DOHH2 (cell line): ENCODE measurements around the gene GALNTL6.

ENCODE experiments used
- EZH2phosphoT487 ChIP-seq: fragments of 200-600 bp; sonication (generic); IDR thresholded peaks from 2 replicates; pipeline ENCODE4 v1.6.1; 2017; ENCODE audit warnings: borderline replicate concordance, mild to moderate bottlenecking, antibody characterized with exemption, low read length, moderate library complexity, mixed read lengths
- TF ChIP-seq, protein P1 (sequence below): fragments of 200-600 bp; sonication (generic); IDR thresholded peaks from one replicate; pipeline ENCODE4 v1.5.1; 2014; ENCODE audit warnings: antibody characterized with exemption, mild to moderate bottlenecking, low read depth, low read length; ENCODE audit not compliant: poor library complexity, severe bottlenecking

DNA sequence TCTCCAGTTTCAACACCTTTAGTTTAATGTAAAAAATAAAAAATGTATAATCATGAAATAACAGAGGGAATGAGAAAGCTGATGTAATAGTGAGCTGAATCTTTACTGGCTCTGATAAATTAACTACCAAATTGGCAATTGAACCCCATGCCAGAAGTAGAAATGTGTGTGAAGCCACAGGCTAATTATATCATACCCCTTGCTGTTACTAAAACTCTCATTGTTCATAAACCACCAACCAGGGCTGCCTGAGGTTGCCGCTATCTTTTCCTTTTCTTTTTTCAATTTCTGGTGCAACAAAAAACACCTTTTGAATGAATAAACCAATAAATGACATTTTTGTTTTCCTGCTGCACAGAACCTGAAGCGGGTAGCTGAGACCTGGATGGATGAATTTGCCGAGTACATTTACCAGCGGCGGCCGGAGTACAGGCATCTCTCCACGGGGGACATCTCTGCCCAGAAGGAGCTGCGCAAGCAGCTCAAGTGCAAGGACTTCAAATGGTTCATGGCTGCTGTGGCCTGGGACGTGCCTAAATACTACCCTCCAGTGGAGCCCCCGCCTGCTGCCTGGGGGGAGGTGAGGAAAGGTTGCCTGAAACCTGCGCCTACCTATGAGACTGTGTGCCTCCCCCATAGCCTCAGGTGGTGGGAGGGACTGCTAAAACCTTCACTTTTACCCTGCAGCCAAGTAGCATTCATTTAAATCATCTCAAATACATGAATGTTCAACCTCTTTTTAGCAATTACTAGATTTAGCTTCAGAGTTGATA is 1138.7 kb downstream of the GALNTL6 start:
- TF ChIP-seq, protein P1, sequence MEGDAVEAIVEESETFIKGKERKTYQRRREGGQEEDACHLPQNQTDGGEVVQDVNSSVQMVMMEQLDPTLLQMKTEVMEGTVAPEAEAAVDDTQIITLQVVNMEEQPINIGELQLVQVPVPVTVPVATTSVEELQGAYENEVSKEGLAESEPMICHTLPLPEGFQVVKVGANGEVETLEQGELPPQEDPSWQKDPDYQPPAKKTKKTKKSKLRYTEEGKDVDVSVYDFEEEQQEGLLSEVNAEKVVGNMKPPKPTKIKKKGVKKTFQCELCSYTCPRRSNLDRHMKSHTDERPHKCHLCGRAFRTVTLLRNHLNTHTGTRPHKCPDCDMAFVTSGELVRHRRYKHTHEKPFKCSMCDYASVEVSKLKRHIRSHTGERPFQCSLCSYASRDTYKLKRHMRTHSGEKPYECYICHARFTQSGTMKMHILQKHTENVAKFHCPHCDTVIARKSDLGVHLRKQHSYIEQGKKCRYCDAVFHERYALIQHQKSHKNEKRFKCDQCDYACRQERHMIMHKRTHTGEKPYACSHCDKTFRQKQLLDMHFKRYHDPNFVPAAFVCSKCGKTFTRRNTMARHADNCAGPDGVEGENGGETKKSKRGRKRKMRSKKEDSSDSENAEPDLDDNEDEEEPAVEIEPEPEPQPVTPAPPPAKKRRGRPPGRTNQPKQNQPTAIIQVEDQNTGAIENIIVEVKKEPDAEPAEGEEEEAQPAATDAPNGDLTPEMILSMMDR, result no peak
- TF ChIP-seq EZH2phosphoT487, result no peak
